A549 (cell line): Measurements from ENCODE around the gene SLC9A4. TPM values are rescaled to one million over a fixed set of nuclear protein-coding genes. Genes with fewer than 3 reads are reported as not detected.

Source experiments
- ATAC-seq, 2 experiments: fragments of 200-7000 bp in 1 of 2; fragments of >200 bp in 1 of 2; cut with Nextera tagmentation in 1 of 2; cut with Tn5 transposase in 1 of 2; 3 replicates each; pipeline versions ENCODE4 v1.8.0 to v1.9.1; 2018 to 2020; ENCODE audit warnings: mild to moderate bottlenecking in 1 of 2, moderate library complexity in 1 of 2
- CTCF ChIA-PET: fragments of 300-600 bp; sonication (Branson Sonifier 250); formaldehyde crosslinking; extraction: SDS; loops from one replicate; lab custom pipeline; 2021; ENCODE audit warnings: antibody characterized with exemption, inconsistent platforms; lab: Yijun Ruan, JAX
- POLR2A ChIA-PET: fragments of 350-600 bp; formaldehyde crosslinking; extraction: SDS; loops from one replicate; lab custom pipeline; 2021; ENCODE audit warnings: antibody characterized with exemption, inconsistent platforms; lab: Yijun Ruan, JAX
- DNase-seq, 2 experiments: peaks; one replicate each; pipeline versions ENCODE4 v3.0.0 to v3.0.0-alpha.2; 2011 to 2016; ENCODE audit warnings: low read depth in 1 of 2, low spot score in 1 of 2
- FAIRE-seq: peaks from 2 replicates; lab custom pipeline; 2011; peaks lifted over from hg19 to GRCh38; lab: Jason Lieb, UNC
- H3K27ac ChIP-seq, 2 experiments: fragments of >200 bp; sonication (Bioruptor Twin); formaldehyde crosslinking; 3 replicates each; pipeline ENCODE4 v1.5.1; 2016 to 2017
- H3K4me1 ChIP-seq: fragments of >200 bp; sonication (Bioruptor Twin); formaldehyde crosslinking; 3 replicates; pipeline ENCODE4 v1.6.1; 2016
- H3K4me2 ChIP-seq: fragments of >200 bp; sonication (Bioruptor Twin); formaldehyde crosslinking; 3 replicates; pipeline ENCODE4 v1.6.1; 2016
- H3K4me3 ChIP-seq: fragments of >200 bp; sonication (Bioruptor Twin); formaldehyde crosslinking; 3 replicates; pipeline ENCODE4 v1.5.1; 2016
- H3K9me3 ChIP-seq: fragments of >200 bp; sonication (Bioruptor Twin); formaldehyde crosslinking; 3 replicates; pipeline ENCODE4 v1.6.1; 2016
- BCL3 ChIP-seq: fragments of >200 bp; sonication (Bioruptor Twin); formaldehyde crosslinking; IDR thresholded peaks from 3 replicates; pipeline ENCODE4 v1.6.1; 2016
- CBX2 ChIP-seq: fragments of 200-600 bp; sonication (generic); IDR thresholded peaks from 2 replicates; pipeline ENCODE4 v1.6.1; 2016; ENCODE audit warnings: low read depth, mild to moderate bottlenecking, borderline replicate concordance
- CHD4 ChIP-seq: fragments of 200-600 bp; sonication (generic); IDR thresholded peaks from 2 replicates; pipeline ENCODE4 v1.6.1; 2016; ENCODE audit warnings: antibody characterized with exemption, mild to moderate bottlenecking, borderline replicate concordance
- CTCF ChIP-seq: fragments of >200 bp; sonication (Bioruptor Twin); formaldehyde crosslinking; IDR thresholded peaks from 3 replicates; pipeline ENCODE4 v1.5.1; 2016
- ESRRA ChIP-seq: fragments of 150-350 bp; IDR thresholded peaks from 2 replicates; pipeline ENCODE4 v1.6.1; 2014; ENCODE audit warnings: mild to moderate bottlenecking, low read length, borderline replicate concordance
- FOSB ChIP-seq: fragments of 250-450 bp; sonication (Bioruptor Pico); IDR thresholded peaks from 2 replicates; pipeline ENCODE4 v1.5.0; 2020; ENCODE audit warnings: mild to moderate bottlenecking, moderate library complexity
- FOXS1 ChIP-seq: fragments of 250-450 bp; sonication (Bioruptor Pico); IDR thresholded peaks from 2 replicates; pipeline ENCODE4 v1.5.0; 2020; ENCODE audit warnings: mild to moderate bottlenecking, moderate library complexity
- HDAC2 ChIP-seq: fragments of 200-600 bp; sonication (generic); IDR thresholded peaks from 2 replicates; pipeline ENCODE4 v1.6.1; 2016
- HEYL ChIP-seq: fragments of 250-450 bp; sonication (Bioruptor Pico); IDR thresholded peaks from 2 replicates; pipeline ENCODE4 v1.8.0; 2021; ENCODE audit warnings: mild to moderate bottlenecking, moderate library complexity
- HOXB13 ChIP-seq: fragments of 250-450 bp; sonication (Bioruptor Pico); IDR thresholded peaks from 2 replicates; pipeline ENCODE4 v1.5.0; 2020; ENCODE audit warnings: low read depth, mild to moderate bottlenecking, moderate library complexity
- MAX ChIP-seq: IDR thresholded peaks from 2 replicates; pipeline ENCODE4 v1.6.1; 2012
- POLR2A ChIP-seq: IDR thresholded peaks from 2 replicates; pipeline ENCODE4 v1.6.1; 2012; ENCODE audit warnings: mild to moderate bottlenecking, low read length
- RCOR1 ChIP-seq: fragments of 150-350 bp; IDR thresholded peaks from 2 replicates; pipeline ENCODE4 v1.6.1; 2014; ENCODE audit warnings: antibody characterized with exemption, low read length, low read depth
- SREBF2 ChIP-seq: fragments of 450-650 bp; IDR thresholded peaks from 2 replicates; pipeline ENCODE4 v1.6.1; 2014; ENCODE audit warnings: mild to moderate bottlenecking, moderate library complexity
- TFCP2L1 ChIP-seq: fragments of 250-450 bp; sonication (Bioruptor Pico); IDR thresholded peaks from 2 replicates; pipeline ENCODE4 v1.5.0; 2021; ENCODE audit warnings: mild to moderate bottlenecking
- ZFP36 ChIP-seq: fragments of 450-650 bp; IDR thresholded peaks from 2 replicates; pipeline ENCODE4 v1.6.1; 2014; ENCODE audit warnings: borderline replicate concordance; ENCODE audit not compliant: partially characterized antibody
- ZNF302 ChIP-seq: fragments of 250-450 bp; sonication (Bioruptor Pico); IDR thresholded peaks from 2 replicates; pipeline ENCODE4 v1.9.0; 2021; ENCODE audit warnings: inconsistent platforms, mild to moderate bottlenecking, moderate library complexity
- whole genome bisulfite sequencing: methylation state at CpG from one replicate; pipeline ENCODE4 v1.1.6; 2017; ENCODE audit errors: missing lambda C conversion rate; 5-methylcytosine and 5-hydroxymethylcytosine counted together
- polyA plus RNA-seq, 4 experiments: library from polyadenylated mRNA; depleted of rRNA in 3 of 4; stranded (reverse); fragments of >200 nt; fragmentation: RNase III in 1 of 4; extraction: RNeasy Plus Mini Kit Qiagen cat#74134 plus additional on column Dnase treatment in 1 of 4; gene quantifications; 2 replicates in 3 of 4; 3 replicates in 1 of 4; pipeline ENCODE4 v1.2.3, GENCODE V29; 2011 to 2017
- TF ChIP-seq, protein P1 (sequence below): fragments of >200 bp; sonication (Bioruptor Twin); formaldehyde crosslinking; IDR thresholded peaks from 2 replicates; pipeline ENCODE4 v1.6.1; 2016
- TF ChIP-seq, protein P2 (sequence below): fragments of 200-600 bp; sonication (generic); IDR thresholded peaks from 2 replicates; pipeline ENCODE4 v1.6.1; 2016; ENCODE audit warnings: antibody characterized with exemption, mild to moderate bottlenecking, moderate library complexity
- TF ChIP-seq, protein P3 (sequence below): IDR thresholded peaks from 2 replicates; pipeline ENCODE4 v1.6.1; 2012
- TF ChIP-seq, protein P4 (sequence below): fragments of 450-650 bp; IDR thresholded peaks from 2 replicates; pipeline ENCODE4 v1.6.1; 2014; ENCODE audit warnings: antibody characterized with exemption

SLC9A4 gene
- polyA plus RNA-seq, 2 of the 4 experiments (the other 2 are of a cell fraction) = not detected

- Histone ChIP-seq H3K4me1 (peaks cover 4% of the 10 kb centered on the region; the same call in 1 of the 3 replicates), H3K4me3 (no peak overlapping the region), H3K9me3 (no peaks in the 10 kb centered on the region), H3K4me2 (peak overlapping the region; percentile 18; the same call in 1 of the 3 replicates), H3K27ac (no peak overlapping the region)
- no peak for DNase-seq
- 34% methylated on average over 4 of the region's 4 CpGs for WGBS
- ChIA-PET POLR2A (no interaction called here), CTCF (no interaction called here)
- TF ChIP-seq CTCF = no peak
- TF ChIP-seq, protein P1, sequence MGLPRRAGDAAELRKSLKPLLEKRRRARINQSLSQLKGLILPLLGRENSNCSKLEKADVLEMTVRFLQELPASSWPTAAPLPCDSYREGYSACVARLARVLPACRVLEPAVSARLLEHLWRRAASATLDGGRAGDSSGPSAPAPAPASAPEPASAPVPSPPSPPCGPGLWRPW = no peak
- TF ChIP-seq ZFP36 = no peak
- TF ChIP-seq BCL3 = no peak
- no peak for TF ChIP-seq FOXS1 (CRISPR knock-in tag)
- TF ChIP-seq MAX = no peak
- TF ChIP-seq, protein P2, sequence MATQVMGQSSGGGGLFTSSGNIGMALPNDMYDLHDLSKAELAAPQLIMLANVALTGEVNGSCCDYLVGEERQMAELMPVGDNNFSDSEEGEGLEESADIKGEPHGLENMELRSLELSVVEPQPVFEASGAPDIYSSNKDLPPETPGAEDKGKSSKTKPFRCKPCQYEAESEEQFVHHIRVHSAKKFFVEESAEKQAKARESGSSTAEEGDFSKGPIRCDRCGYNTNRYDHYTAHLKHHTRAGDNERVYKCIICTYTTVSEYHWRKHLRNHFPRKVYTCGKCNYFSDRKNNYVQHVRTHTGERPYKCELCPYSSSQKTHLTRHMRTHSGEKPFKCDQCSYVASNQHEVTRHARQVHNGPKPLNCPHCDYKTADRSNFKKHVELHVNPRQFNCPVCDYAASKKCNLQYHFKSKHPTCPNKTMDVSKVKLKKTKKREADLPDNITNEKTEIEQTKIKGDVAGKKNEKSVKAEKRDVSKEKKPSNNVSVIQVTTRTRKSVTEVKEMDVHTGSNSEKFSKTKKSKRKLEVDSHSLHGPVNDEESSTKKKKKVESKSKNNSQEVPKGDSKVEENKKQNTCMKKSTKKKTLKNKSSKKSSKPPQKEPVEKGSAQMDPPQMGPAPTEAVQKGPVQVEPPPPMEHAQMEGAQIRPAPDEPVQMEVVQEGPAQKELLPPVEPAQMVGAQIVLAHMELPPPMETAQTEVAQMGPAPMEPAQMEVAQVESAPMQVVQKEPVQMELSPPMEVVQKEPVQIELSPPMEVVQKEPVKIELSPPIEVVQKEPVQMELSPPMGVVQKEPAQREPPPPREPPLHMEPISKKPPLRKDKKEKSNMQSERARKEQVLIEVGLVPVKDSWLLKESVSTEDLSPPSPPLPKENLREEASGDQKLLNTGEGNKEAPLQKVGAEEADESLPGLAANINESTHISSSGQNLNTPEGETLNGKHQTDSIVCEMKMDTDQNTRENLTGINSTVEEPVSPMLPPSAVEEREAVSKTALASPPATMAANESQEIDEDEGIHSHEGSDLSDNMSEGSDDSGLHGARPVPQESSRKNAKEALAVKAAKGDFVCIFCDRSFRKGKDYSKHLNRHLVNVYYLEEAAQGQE = no peak
- TF ChIP-seq ZNF302 (CRISPR knock-in tag) = no peak
- TF ChIP-seq, protein P3, sequence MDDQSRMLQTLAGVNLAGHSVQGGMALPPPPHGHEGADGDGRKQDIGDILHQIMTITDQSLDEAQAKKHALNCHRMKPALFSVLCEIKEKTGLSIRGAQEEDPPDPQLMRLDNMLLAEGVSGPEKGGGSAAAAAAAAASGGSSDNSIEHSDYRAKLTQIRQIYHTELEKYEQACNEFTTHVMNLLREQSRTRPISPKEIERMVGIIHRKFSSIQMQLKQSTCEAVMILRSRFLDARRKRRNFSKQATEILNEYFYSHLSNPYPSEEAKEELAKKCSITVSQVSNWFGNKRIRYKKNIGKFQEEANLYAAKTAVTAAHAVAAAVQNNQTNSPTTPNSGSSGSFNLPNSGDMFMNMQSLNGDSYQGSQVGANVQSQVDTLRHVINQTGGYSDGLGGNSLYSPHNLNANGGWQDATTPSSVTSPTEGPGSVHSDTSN = no peak
- TF ChIP-seq, protein P4, sequence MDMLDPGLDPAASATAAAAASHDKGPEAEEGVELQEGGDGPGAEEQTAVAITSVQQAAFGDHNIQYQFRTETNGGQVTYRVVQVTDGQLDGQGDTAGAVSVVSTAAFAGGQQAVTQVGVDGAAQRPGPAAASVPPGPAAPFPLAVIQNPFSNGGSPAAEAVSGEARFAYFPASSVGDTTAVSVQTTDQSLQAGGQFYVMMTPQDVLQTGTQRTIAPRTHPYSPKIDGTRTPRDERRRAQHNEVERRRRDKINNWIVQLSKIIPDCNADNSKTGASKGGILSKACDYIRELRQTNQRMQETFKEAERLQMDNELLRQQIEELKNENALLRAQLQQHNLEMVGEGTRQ = no peak
- TF ChIP-seq CBX2 = no peak
- ATAC-seq = no peak
- no peak for FAIRE-seq
Observed at GRCh38 chr2:102540882-102541281, 67.9 kb downstream of the SLC9A4 start.

DNA sequence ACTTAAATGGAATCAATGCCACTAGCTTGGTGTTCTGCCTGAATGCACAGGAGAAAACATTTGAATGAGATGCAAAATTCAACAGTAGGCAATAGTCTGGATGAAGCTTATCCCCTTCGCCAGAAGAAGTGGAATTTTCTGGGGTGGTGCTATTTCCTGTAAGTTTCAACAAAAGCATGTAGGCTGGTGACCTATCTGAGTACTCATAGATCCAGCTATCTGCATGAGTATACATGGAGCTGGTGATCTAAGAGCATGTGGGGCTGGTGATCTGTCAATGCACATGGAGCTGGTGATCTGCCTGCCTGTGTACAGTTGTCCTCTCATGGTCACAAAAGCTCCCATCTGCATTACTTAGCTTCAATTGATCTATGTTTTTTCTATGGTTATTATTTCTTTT, 71.2 kb downstream of the SLC9A4 start:
- CTCF ChIA-PET = interaction anchor here (1.7 kb wide), 1 partner anchor 71 kb away, joined by 6 read pairs; the partner anchor contains the start of gene SLC9A4
- no peak for DNase-seq
- FAIRE-seq = no peak

More for the DNA sequence above, 71.2 kb downstream of the SLC9A4 start:
- H3K4me3 ChIP-seq = no peak overlapping the region
- H3K27ac ChIP-seq = no peak overlapping the region
- no peak overlapping the region for H3K4me2 ChIP-seq
- POLR2A ChIA-PET = no interaction called here
- H3K9me3 ChIP-seq = peaks cover 4% of the 10 kb centered on the region; the same call in 1 of the 3 replicates
- TF ChIP-seq HOXB13 (CRISPR knock-in tag) = no peak
- TF ChIP-seq SREBF2 = no peak
- TF ChIP-seq HEYL (CRISPR knock-in tag) = no peak
- TF ChIP-seq POLR2A = no peak
- TF ChIP-seq CHD4 = no peak
- TF ChIP-seq RCOR1 = no peak
- no peak for TF ChIP-seq FOSB (CRISPR knock-in tag)
- no peak for TF ChIP-seq ESRRA
- no peak for TF ChIP-seq HDAC2
- no peak for TF ChIP-seq ZFP36
- TF ChIP-seq TFCP2L1 (CRISPR knock-in tag) = no peak
- WGBS = 31% methylated on average over 1 of the region's 1 CpG
- peaks cover 4% of the 10 kb centered on the region; the same call in 1 of the 3 replicates for H3K4me1 ChIP-seq
- ATAC-seq = no peak
